GM12865 (cell line): ENCODE measurements around the gene UBAP1L.
"Not testable (repeated sequence)": the region's sequence is repeated elsewhere in the genome, so short reads cannot be mapped to it uniquely, and the experiment has no call there.

ENCODE experiments used
- DNase-seq: peaks from one replicate; pipeline ENCODE4 v3.0.0; 2010; ENCODE audit warnings: low read depth
- H3K4me3 ChIP-seq: 2 replicates; pipeline ENCODE4 v1.5.1; 2011; ENCODE audit warnings: mild to moderate bottlenecking, low read depth, low read length, control low read depth
- TF ChIP-seq, protein P1 (sequence below): IDR thresholded peaks from 2 replicates; pipeline ENCODE4 v1.5.1; 2011; ENCODE audit warnings: low read length, control low read depth, low read depth, inconsistent platforms; ENCODE audit not compliant: insufficient read depth; ENCODE audit errors: missing control alignments

The UBAP1L gene

DNA sequence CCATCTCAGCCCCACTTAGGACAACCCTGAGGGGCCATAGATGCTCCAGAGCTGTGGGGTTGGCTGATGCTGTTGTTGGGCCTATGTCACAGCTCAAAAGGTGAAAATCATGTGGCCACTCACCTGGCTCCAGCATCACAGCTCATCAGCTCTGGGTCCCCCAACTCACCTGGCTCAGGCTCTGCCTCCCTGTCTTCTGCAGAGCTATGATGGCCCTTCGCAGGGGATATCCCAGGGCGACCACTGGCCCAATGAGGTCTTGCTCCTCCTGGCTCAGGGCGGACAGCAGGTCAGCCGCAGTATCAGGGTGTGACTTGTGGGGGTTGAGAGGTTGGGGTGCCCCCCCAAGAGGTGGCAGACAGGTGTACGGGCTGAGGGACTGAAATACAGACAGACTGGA, 15.7 kb downstream of the UBAP1L start:
- no peak overlapping the region for H3K4me3 ChIP-seq
- TF ChIP-seq, protein P1, sequence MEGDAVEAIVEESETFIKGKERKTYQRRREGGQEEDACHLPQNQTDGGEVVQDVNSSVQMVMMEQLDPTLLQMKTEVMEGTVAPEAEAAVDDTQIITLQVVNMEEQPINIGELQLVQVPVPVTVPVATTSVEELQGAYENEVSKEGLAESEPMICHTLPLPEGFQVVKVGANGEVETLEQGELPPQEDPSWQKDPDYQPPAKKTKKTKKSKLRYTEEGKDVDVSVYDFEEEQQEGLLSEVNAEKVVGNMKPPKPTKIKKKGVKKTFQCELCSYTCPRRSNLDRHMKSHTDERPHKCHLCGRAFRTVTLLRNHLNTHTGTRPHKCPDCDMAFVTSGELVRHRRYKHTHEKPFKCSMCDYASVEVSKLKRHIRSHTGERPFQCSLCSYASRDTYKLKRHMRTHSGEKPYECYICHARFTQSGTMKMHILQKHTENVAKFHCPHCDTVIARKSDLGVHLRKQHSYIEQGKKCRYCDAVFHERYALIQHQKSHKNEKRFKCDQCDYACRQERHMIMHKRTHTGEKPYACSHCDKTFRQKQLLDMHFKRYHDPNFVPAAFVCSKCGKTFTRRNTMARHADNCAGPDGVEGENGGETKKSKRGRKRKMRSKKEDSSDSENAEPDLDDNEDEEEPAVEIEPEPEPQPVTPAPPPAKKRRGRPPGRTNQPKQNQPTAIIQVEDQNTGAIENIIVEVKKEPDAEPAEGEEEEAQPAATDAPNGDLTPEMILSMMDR: no peak
- DNase-seq: no peak

- TF ChIP-seq, protein P1: no peak
- H3K4me3 ChIP-seq: no peak overlapping the region
- no peak for DNase-seq
These were observed 17.2 kb downstream of the UBAP1L start for GRCh38 chr15:65097651-65098263.

- no peak for DNase-seq
- TF ChIP-seq, protein P1: no peak
- H3K4me3 ChIP-seq: no peak overlapping the region
These were observed 18.3 kb downstream of the UBAP1L start for GRCh38 chr15:65096481-65097385.

DNA sequence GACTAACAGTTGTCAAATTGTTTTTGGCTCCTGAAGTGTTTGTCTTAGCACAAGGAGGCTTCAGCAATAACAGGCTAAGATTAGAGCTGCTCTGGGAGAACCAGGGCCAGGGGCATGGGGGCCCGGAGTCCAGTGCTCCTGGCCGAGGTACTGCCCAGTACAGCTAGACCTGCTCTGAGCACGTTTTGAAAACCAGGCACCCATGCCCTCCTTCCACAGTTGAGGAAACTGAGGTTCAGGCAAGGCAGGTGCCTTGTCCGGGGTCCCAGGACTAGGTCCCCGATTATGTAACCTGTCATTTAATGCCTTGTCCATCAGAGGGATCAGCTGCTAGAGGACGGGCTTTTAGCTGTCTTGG, 19.3 kb downstream of the UBAP1L start:
- no peak overlapping the region for H3K4me3 ChIP-seq
- TF ChIP-seq, protein P1: no peak
- no peak for DNase-seq

DNA sequence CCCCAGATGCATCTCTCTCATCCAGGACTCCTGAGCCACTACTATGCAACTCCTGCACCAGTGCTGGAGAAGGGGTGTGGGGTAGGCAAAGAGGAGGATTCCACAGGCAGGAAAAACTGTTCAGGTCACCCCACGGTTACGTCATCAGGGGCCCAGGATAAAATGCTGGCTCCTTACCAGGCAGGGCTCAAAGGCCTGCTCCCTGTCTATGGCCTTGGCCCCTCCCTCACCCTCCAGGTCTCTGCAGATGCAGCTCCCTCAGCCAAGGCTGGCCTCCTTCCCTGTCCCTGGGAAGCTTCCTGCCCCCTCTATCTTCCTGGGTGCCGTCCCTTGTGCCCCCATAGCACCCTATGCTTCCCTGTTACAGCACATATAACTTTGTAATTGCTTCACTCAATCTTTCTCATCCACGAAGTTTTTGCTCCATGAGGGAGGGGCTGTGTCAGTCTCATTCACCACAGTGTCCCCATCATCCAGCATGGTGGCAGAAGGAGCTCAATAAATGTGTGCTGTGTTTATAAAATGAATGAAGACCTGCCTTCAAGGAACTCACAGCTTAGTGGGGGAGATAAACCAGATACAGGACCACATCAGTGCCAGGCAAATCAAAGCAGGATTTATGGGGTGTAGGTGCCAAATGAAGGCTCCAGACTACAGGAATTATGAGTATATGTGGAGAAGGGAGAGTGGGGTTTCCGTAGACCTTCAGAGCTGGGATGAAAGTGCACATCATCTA, 19.8 kb downstream of the UBAP1L start:
- no peak overlapping the region for H3K4me3 ChIP-seq
- TF ChIP-seq, protein P1: no peak
- DNase-seq: no peak

DNA sequence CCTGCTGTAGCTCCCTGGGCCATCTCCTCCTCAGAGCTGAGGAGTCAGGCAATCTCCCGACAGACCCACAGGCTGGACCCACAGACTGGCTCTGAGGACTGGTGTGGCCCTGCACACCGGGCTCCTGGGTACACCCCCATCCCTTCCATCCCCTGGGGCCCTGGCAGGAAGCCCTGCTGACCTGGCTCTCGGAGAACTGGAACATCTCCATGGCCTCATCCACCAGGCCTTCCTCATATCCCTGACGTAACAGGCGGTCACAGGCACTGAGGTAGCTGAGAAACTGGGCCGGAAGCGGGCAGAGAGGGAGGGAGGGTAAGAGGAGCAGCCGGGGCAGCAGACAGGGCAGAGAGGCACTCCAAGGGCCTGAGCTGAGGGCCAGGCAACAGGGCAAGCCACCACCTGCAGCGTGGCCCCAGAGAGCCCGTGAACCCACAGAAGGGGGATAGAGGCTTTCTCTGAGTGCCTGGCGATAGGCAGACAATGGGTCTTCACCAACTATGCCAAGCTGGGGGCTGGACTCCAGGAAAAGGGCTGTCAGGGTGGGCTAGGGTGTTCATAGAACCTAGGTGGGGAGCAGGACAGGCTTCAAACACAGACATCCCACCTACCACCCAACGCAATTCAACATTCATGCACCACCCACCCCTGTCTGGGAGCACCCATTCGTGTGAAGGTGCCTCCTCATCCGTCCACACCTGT, 20.6 kb downstream of the UBAP1L start:
- no peak overlapping the region for H3K4me3 ChIP-seq
- DNase-seq: no peak
- TF ChIP-seq, protein P1: no peak

DNA sequence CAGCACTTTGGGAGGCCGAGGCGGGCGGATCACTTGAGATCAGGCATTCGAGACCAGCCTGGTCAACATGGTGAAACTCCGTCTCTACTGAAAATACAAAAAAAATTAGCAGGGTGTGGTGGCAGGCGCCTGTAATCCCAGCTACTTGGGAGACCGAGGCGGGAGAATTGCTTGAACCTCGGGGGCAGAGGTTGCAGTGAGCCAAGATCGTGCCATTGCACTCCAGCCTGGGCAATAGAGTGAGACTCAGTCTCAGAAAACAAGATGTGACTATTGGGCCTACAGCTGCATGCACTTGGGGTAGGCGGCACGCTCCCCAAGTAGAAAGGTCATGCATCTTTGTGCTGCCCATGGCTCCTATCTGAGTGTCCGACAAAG, 21.2 kb downstream of the UBAP1L start:
- DNase-seq, H3K4me3 ChIP-seq: not testable (repeated sequence)
